HG03565 (cell line): ENCODE data around the gene N4BP2L2.

Experiments used
- ATAC-seq: cut with Tn5 transposase; IDR thresholded peaks from one replicate; pipeline ENCODE4 v1.9.1; 2021; ENCODE audit warnings: mild to moderate bottlenecking, moderate library complexity; ENCODE audit not compliant: unreplicated experiment

N4BP2L2 gene

GRCh38 chr13:32472194-32472621 lies 66.4 kb downstream of the N4BP2L2 start:
- peak; percentile 79 for ATAC-seq

- ATAC-seq = no peak
Observed at GRCh38 chr13:32471187-32471922, 67.2 kb downstream of the N4BP2L2 start.

GRCh38 chr13:32468502-32469142 lies 70.0 kb downstream of the N4BP2L2 start:
- no peak for ATAC-seq

- ATAC-seq = no peak
Observed at GRCh38 chr13:32456591-32456990, 82.0 kb downstream of the N4BP2L2 start.

GRCh38 chr13:32455594-32455903 lies 83.0 kb downstream of the N4BP2L2 start:
- ATAC-seq = no peak

- no peak for ATAC-seq
Observed at GRCh38 chr13:32454886-32455593, 83.6 kb downstream of the N4BP2L2 start.

- ATAC-seq = no peak
Observed at GRCh38 chr13:32453981-32454380, 84.6 kb downstream of the N4BP2L2 start.

GRCh38 chr13:32448972-32449371 lies 89.6 kb downstream of the N4BP2L2 start:
- ATAC-seq = no peak

- ATAC-seq = no peak
Observed at GRCh38 chr13:32447894-32448623, 90.5 kb downstream of the N4BP2L2 start.

- no peak for ATAC-seq
Observed at GRCh38 chr13:32446773-32447465, 91.7 kb downstream of the N4BP2L2 start.

- ATAC-seq = no peak
Observed at GRCh38 chr13:32446220-32446619, 92.4 kb downstream of the N4BP2L2 start.

GRCh38 chr13:32445461-32445860 lies 93.1 kb downstream of the N4BP2L2 start:
- no peak for ATAC-seq

- ATAC-seq = peak; percentile 50
Observed at GRCh38 chr13:32443111-32443510, 95.5 kb downstream of the N4BP2L2 start.

GRCh38 chr13:32438871-32439270 lies 99.7 kb downstream of the N4BP2L2 start:
- ATAC-seq = no peak

- ATAC-seq = no peak
Observed at GRCh38 chr13:32432856-32433255, 105.7 kb downstream of the N4BP2L2 start.

GRCh38 chr13:32431361-32431760 lies 107.2 kb downstream of the N4BP2L2 start:
- ATAC-seq = no peak

GRCh38 chr13:32430018-32430747 lies 108.4 kb downstream of the N4BP2L2 start:
- ATAC-seq = no peak

- ATAC-seq = no peak
Observed at GRCh38 chr13:32429433-32429909, 109.1 kb downstream of the N4BP2L2 start.

- no peak for ATAC-seq
Observed at GRCh38 chr13:32428581-32429432, 109.8 kb downstream of the N4BP2L2 start.
